Esophagus squamous epithelium (tissue), 5 donors: ENCODE results near the gene RFC1. TPM values are rescaled to one million over a fixed set of nuclear protein-coding genes. Genes with fewer than 3 reads are reported as not detected.

ENCODE experiments used
- DNase-seq: peaks from one replicate; lab custom pipeline; 2025; lab: John Stamatoyannopoulos, UW
- H3K27ac ChIP-seq, 4 donors: fragments of 200-600 bp; sonication (generic); one replicate each; pipeline ENCODE4 v1.5.1; 2016 to 2019; ENCODE audit warnings: mild to moderate bottlenecking in 1 of 4
- H3K27me3 ChIP-seq, 4 donors: fragments of 200-600 bp; sonication (generic); 1 replicate in 3 of 4; 2 replicates in 1 of 4; pipeline versions ENCODE4 v1.5.1 to v1.6.0; 2017 to 2021; ENCODE audit warnings: antibody characterized with exemption in 1 of 4
- H3K36me3 ChIP-seq, 3 donors: fragments of 200-600 bp; sonication (generic); one replicate each; pipeline ENCODE4 v1.5.1; 2016 to 2019
- H3K4me1 ChIP-seq, 3 donors: fragments of 200-600 bp; sonication (generic); one replicate each; pipeline ENCODE4 v1.5.1; 2017 to 2019
- H3K4me3 ChIP-seq, 4 donors: fragments of 200-600 bp; sonication (generic); 1 replicate in 3 of 4; 2 replicates in 1 of 4; pipeline ENCODE4 v1.5.1; 2016 to 2019; ENCODE audit warnings: mild to moderate bottlenecking in 2 of 4, moderate library complexity in 1 of 4
- H3K9me3 ChIP-seq, 3 donors: fragments of 200-600 bp; sonication (generic); one replicate each; pipeline ENCODE4 v1.5.1; 2016 to 2019
- CTCF ChIP-seq, 6 experiments: fragments of 450-650 bp in 4 of 6; fragments of 200-600 bp in 2 of 6; sonication (generic) in 2 of 6; IDR thresholded peaks; one replicate each; pipeline ENCODE4 v1.5.1; 2016 to 2019; ENCODE audit warnings: antibody characterized with exemption in 6 of 6, mild to moderate bottlenecking in 4 of 6, moderate library complexity in 4 of 6
- POLR2A ChIP-seq, 4 donors: fragments of 450-650 bp; IDR thresholded peaks; one replicate each; pipeline ENCODE4 v1.6.1; 2017; ENCODE audit warnings: antibody characterized with exemption in 4 of 4, mild to moderate bottlenecking in 4 of 4, moderate library complexity in 3 of 4
- WGBS, 2 donors: methylation state at CpG; one replicate each; pipeline ENCODE4 v1.1.5; 2018; 5-methylcytosine and 5-hydroxymethylcytosine counted together
- intact Hi-C: fragments of 100-400 bp; cut with DNase I; formaldehyde crosslinking; loops from one replicate; pipeline ENCODE4 v1.15.0; 2022
- total RNA-seq, 4 donors: library from RNA; depleted of rRNA; stranded (reverse); fragments of >200 nt; gene quantifications; one replicate each; pipeline ENCODE4 v1.1.0, GENCODE V29; 2016
- donor health status: DM: yes; HTN: yes; CAD: no.

The RFC1 gene
- total RNA-seq, 4 donors from 2014 or later: 19.8 to 34.2 (median 25.4) TPM

- no peak for TF ChIP-seq POLR2A (IDR thresholded peaks at IDR 0.05)
- no peak for TF ChIP-seq CTCF (IDR thresholded peaks at IDR 0.05)
- H3K36me3 ChIP-seq: peaks cover 0 to 93% (median 10%) of the 10 kb centered on the region in 3 donors
- WGBS, 2 donors: 64 to 90% methylated on average over 2 of the region's 2 CpGs
Measured at GRCh38 chr4:39291686-39292085, 74.5 kb downstream of the RFC1 start.

GRCh38 chr4:39287223-39287622 lies 78.9 kb downstream of the RFC1 start:
- Histone ChIP-seq H3K36me3 (peaks cover 0 to 76% (median 0%) of the 10 kb centered on the region in 3 donors), H3K9me3 (no peaks in the 10 kb centered on the region), H3K27ac (no peak overlapping the region), H3K4me3 (no peak overlapping the region), H3K27me3 (no peaks in the 10 kb centered on the region), H3K4me1 (no peaks in the 10 kb centered on the region)
- intact Hi-C loops: no loop called here
- TF ChIP-seq CTCF (IDR thresholded peaks at IDR 0.05) (no peak), POLR2A (IDR thresholded peaks at IDR 0.05) (no peak)
- WGBS, 2 donors: 90 to 91% methylated on average over 4 of the region's 4 CpGs
- DNase-seq: no peak

More at GRCh38 chr4:39291686-39292085, 74.5 kb downstream of the RFC1 start:
- H3K9me3 ChIP-seq: no peaks in the 10 kb centered on the region
- H3K4me1 ChIP-seq: no peaks in the 10 kb centered on the region
- no peak overlapping the region for H3K4me3 ChIP-seq
- no peak for DNase-seq
- intact Hi-C loops: no loop called here
- H3K27ac ChIP-seq: no peak overlapping the region
- H3K27me3 ChIP-seq: no peaks in the 10 kb centered on the region

GRCh38 chr4:39286263-39286662 lies 79.9 kb downstream of the RFC1 start:
- H3K4me1 ChIP-seq: no peaks in the 10 kb centered on the region
- H3K36me3 ChIP-seq: peaks cover 0 to 71% (median 0%) of the 10 kb centered on the region in 3 donors
- intact Hi-C loops: no loop called here
- no peak for DNase-seq
- no peak overlapping the region for H3K27ac ChIP-seq
- TF ChIP-seq CTCF (IDR thresholded peaks at IDR 0.05) (no peak), POLR2A (IDR thresholded peaks at IDR 0.05) (no peak)
- H3K4me3 ChIP-seq: no peak overlapping the region
- no peaks in the 10 kb centered on the region for H3K27me3 ChIP-seq
- no peaks in the 10 kb centered on the region for H3K9me3 ChIP-seq
- WGBS, 2 donors: 93 to 100% methylated on average over 1 to 2 of the region's 2 CpGs

- H3K27ac ChIP-seq: no peak overlapping the region
- H3K9me3 ChIP-seq: no peaks in the 10 kb centered on the region
- 75 to 89% methylated on average over 2 of the region's 2 CpGs for WGBS, 2 donors
- peaks cover 0 to 67% (median 0%) of the 10 kb centered on the region in 3 donors for H3K36me3 ChIP-seq
- H3K4me1 ChIP-seq: no peaks in the 10 kb centered on the region
- no peak overlapping the region for H3K4me3 ChIP-seq
- intact Hi-C loops: no loop called here
- H3K27me3 ChIP-seq: no peaks in the 10 kb centered on the region
- TF ChIP-seq CTCF (IDR thresholded peaks at IDR 0.05) (no peak), POLR2A (IDR thresholded peaks at IDR 0.05) (no peak)
- no peak for DNase-seq
Measured at GRCh38 chr4:39285853-39286252, 80.3 kb downstream of the RFC1 start.

GRCh38 chr4:39285111-39285795 lies 80.9 kb downstream of the RFC1 start:
- no peak for DNase-seq
- Histone ChIP-seq H3K27me3 (no peaks in the 10 kb centered on the region), H3K4me1 (no peaks in the 10 kb centered on the region), H3K27ac (no peak overlapping the region), H3K36me3 (peaks cover 0 to 66% (median 0%) of the 10 kb centered on the region in 3 donors), H3K4me3 (no peak overlapping the region), H3K9me3 (no peaks in the 10 kb centered on the region)
- WGBS, 2 donors: 56 to 68% methylated on average over 7 of the region's 7 CpGs
- TF ChIP-seq CTCF (IDR thresholded peaks at IDR 0.05) (no peak), POLR2A (IDR thresholded peaks at IDR 0.05) (no peak)
- intact Hi-C loops: no loop called here
